Panc1 (cell line): ENCODE measurements around the gene TAF15. TPM values are rescaled to one million over a fixed set of nuclear protein-coding genes. Genes with fewer than 3 reads are reported as not detected.

ENCODE experiments used
- ATAC-seq: fragments of 200-7000 bp; cut with Tn5 transposase; 2 replicates; pipeline ENCODE4 v1.9.1; 2020; ENCODE audit warnings: mild to moderate bottlenecking, moderate library complexity
- BruUV-seq: library from RNA; stranded (reverse); fragments of 400-500 nt; replicated peaks from 2 replicates; lab custom pipeline; 2021; lab: Mats Ljungman, UMichigan
- CTCF ChIA-PET: fragments of 300-600 bp; sonication (Branson Sonifier 250); formaldehyde crosslinking; loops from one replicate; lab custom pipeline; 2022; ENCODE audit warnings: antibody characterized with exemption; lab: Charles Lee
- POLR2A ChIA-PET: fragments of 300-600 bp; sonication (Branson Sonifier 250); formaldehyde crosslinking; loops from one replicate; lab custom pipeline; 2022; ENCODE audit warnings: antibody characterized with exemption; lab: Charles Lee
- DNase-seq: peaks from one replicate; pipeline ENCODE4 v3.0.0-alpha.2; 2010; ENCODE audit warnings: low read depth, low spot score
- H3K27ac ChIP-seq: 2 replicates; pipeline ENCODE4 v1.5.1; 2011; ENCODE audit warnings: mild to moderate bottlenecking, low read length, inconsistent platforms
- H3K27me3 ChIP-seq: fragments of 200-500 bp; sonication (Bioruptor generic); 2 replicates; pipeline ENCODE4 v1.6.0; 2014; ENCODE audit warnings: low read length, inconsistent platforms; ENCODE audit not compliant: control insufficient read depth, insufficient read depth
- H3K36me3 ChIP-seq: fragments of 200-500 bp; sonication (Bioruptor generic); 2 replicates; pipeline ENCODE4 v1.5.1; 2014; ENCODE audit warnings: inconsistent platforms, mild to moderate bottlenecking, low read length, moderate library complexity; ENCODE audit not compliant: control insufficient read depth, insufficient read depth
- H3K4me1 ChIP-seq: 2 replicates; pipeline ENCODE4 v1.5.1; 2011; ENCODE audit warnings: inconsistent platforms, mild to moderate bottlenecking, low read length, moderate library complexity; ENCODE audit not compliant: control insufficient read depth, insufficient read depth
- H3K4me3 ChIP-seq, 2 experiments: 2 replicates each; pipeline ENCODE4 v1.5.1; 2011 to 2012; ENCODE audit warnings: low read depth in 2 of 2, low read length in 2 of 2, mild to moderate bottlenecking in 2 of 2, inconsistent platforms in 1 of 2, moderate library complexity in 1 of 2
- H3K9me3 ChIP-seq: fragments of 200-500 bp; sonication (Bioruptor generic); 2 replicates; pipeline ENCODE4 v1.5.1; 2014; ENCODE audit warnings: low read depth, mild to moderate bottlenecking, inconsistent platforms, low read length, moderate library complexity; ENCODE audit not compliant: control insufficient read depth, insufficient read depth
- POLR2AphosphoS5 ChIP-seq: IDR thresholded peaks from 2 replicates; pipeline ENCODE4 v1.6.1; 2012; ENCODE audit warnings: mild to moderate bottlenecking, low read depth, low read length, moderate library complexity
- REST ChIP-seq, 2 experiments: IDR thresholded peaks; 2 replicates each; pipeline ENCODE4 v1.6.1; 2011 to 2012; ENCODE audit warnings: low read depth in 2 of 2, control low read depth in 1 of 2, low read length in 1 of 2, mild to moderate bottlenecking in 1 of 2, moderate library complexity in 1 of 2; ENCODE audit not compliant: insufficient read depth in 1 of 2
- SIN3A ChIP-seq: IDR thresholded peaks from 2 replicates; pipeline ENCODE4 v1.6.1; 2012; ENCODE audit warnings: low read depth, mild to moderate bottlenecking, low read length, moderate library complexity, borderline replicate concordance; ENCODE audit not compliant: insufficient read depth
- TCF7L2 ChIP-seq: IDR thresholded peaks from 2 replicates; pipeline ENCODE4 v1.6.1; 2011; ENCODE audit warnings: mild to moderate bottlenecking, low read depth, low read length, inconsistent platforms
- in situ Hi-C: cut with HindIII; loops from 2 replicates; pipeline ENCODE4 v1.10.0; 2016; ENCODE audit warnings: low sequenced_read_pairs, low pct_unique_long_range_greater_than_20kb
- intact Hi-C: fragments of 100-400 bp; cut with micrococcal nuclease; formaldehyde crosslinking; loops from one replicate; pipeline ENCODE4 v1.10.0; 2022; ENCODE audit not compliant: unreplicated experiment
- total RNA-seq: library from RNA; stranded (reverse); gene quantifications from one replicate; pipeline ENCODE4 v1.2.1, GENCODE V29; 2021; ENCODE audit not compliant: unreplicated experiment
- TF ChIP-seq, protein P1 (sequence below): fragments of 450-650 bp; IDR thresholded peaks from 2 replicates; pipeline ENCODE4 v1.5.1; 2017; ENCODE audit warnings: mild to moderate bottlenecking

Gene TAF15
- total RNA-seq, 1 experiment from 2014 or later = 249 TPM

DNA sequence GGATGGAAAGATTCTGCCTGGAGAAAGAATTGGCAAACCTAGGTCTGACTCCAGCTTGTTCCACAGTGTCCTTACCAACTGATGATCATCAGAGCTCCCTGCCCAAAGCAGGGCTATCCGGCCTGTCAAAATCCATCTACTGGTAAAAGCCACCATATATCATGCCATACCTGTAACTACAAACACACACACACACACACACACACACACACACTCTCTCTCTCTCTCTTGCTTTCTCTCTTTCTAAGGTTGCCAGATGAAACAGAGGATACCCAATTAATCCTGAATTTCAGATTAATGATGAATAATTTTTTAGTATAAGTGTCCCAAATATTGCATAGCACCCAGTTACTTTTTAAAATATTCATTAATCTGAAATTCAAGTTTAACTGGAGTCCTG is 12.3 kb upstream of the TAF15 start:
- Histone ChIP-seq H3K27me3 (peaks cover 12% of the 10 kb centered on the region), H3K4me1 (peaks cover 5% of the 10 kb centered on the region; the same call in 1 of the 2 replicates), H3K9me3 (no peaks in the 10 kb centered on the region), H3K4me3 (no peak overlapping the region), H3K27ac (no peak overlapping the region), H3K36me3 (no peaks in the 10 kb centered on the region)
- TF ChIP-seq TCF7L2 (no peak), REST (IDR thresholded peaks at IDR 0.05; ENCODE audit: insufficient read depth in 1 of 2, low read depth in 2 of 2, low read length in 1 of 2) (no peak), SIN3A (no peak), POLR2AphosphoS5 (no peak)
- TF ChIP-seq, protein P1, sequence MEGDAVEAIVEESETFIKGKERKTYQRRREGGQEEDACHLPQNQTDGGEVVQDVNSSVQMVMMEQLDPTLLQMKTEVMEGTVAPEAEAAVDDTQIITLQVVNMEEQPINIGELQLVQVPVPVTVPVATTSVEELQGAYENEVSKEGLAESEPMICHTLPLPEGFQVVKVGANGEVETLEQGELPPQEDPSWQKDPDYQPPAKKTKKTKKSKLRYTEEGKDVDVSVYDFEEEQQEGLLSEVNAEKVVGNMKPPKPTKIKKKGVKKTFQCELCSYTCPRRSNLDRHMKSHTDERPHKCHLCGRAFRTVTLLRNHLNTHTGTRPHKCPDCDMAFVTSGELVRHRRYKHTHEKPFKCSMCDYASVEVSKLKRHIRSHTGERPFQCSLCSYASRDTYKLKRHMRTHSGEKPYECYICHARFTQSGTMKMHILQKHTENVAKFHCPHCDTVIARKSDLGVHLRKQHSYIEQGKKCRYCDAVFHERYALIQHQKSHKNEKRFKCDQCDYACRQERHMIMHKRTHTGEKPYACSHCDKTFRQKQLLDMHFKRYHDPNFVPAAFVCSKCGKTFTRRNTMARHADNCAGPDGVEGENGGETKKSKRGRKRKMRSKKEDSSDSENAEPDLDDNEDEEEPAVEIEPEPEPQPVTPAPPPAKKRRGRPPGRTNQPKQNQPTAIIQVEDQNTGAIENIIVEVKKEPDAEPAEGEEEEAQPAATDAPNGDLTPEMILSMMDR = no peak
- DNase-seq = no peak
- ATAC-seq = no peak
- no TSS peak for BruUV-seq
- intact Hi-C loops (no loop called here), in situ Hi-C loops (no loop called here)
- POLR2A ChIA-PET = interaction anchor here (0.9 to 1.0 kb wide), 2 partner anchors 12 kb away, joined by 3 to 4 read pairs; partner anchors contain the start of gene TAF15
- CTCF ChIA-PET = no interaction called here

- in situ Hi-C loops = no loop called here
- peaks cover 5% of the 10 kb centered on the region; the same call in 1 of the 2 replicates for H3K4me1 ChIP-seq
- ChIA-PET CTCF (no interaction called here), POLR2A (interaction anchor here (1.0 kb wide), 1 partner anchor 12 kb away, joined by 3 read pairs; no protein-coding TSS in a partner anchor)
- no peak overlapping the region for H3K27ac ChIP-seq
- intact Hi-C loops = no loop called here
- ATAC-seq = no peak
- no peaks in the 10 kb centered on the region for H3K9me3 ChIP-seq
- no peaks in the 10 kb centered on the region for H3K36me3 ChIP-seq
- TF ChIP-seq, protein P1 = no peak
- no peak for TF ChIP-seq POLR2AphosphoS5
- DNase-seq = no peak
- peaks cover 12% of the 10 kb centered on the region for H3K27me3 ChIP-seq
- no TSS peak for BruUV-seq
- H3K4me3 ChIP-seq = no peak overlapping the region
Measured at GRCh38 chr17:35797370-35797769, 11.9 kb upstream of the TAF15 start.
